Measurements from ENCODE around the gene YBX2. TPM values are rescaled to one million over a fixed set of nuclear protein-coding genes. Genes with fewer than 3 reads are reported as not detected.

YBX2 gene
- total and polyA plus RNA-seq, 8 donors: 0.43 to 72.4 (median 1.3) TPM; not detected in 1

DNA sequence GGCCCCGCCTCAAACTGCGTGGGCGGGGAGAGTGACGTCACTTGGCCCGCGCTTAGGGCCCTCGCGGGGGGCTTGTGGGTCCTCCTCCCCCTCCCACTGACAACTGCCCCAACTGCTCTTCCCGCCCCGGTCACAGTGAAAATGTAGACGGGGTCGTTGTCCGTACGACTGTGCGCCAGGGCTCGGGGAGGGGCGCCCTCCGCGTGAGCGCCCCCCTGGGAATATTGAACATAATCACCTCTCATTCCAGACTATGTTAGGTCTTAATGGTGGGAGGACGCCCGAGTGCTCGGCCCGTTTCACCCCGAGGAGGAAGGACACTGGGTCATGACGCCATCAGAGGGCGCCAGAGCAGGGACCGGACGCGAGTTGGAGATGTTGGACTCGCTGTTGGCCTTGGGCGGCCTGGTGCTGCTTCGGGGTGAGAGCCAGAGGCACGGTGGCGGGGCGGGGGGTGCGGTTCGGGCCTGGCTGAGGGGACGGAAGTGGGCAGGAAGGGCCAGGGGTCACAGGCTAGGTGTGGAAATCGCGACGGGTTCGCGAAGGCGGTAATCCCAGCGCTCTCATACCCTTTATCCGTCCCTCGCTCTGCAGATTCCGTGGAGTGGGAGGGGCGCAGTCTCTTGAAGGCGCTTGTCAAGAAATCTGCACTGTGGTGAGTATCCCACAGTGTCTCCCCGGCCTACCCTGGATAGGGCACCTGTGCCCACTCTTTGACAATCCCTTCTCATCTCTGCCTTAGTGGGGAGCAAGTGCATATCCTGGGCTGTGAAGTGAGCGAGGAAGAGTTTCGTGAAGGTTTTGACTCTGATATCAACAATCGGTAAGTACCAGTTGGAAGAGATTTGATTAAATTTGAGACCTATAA lies 42.0 kb downstream of the YBX2 start, which contains the start of gene ELP5:
ELP5 (plus strand) TSS at position 40 of the 868 bp plus-strand sequence; CDS start at position 376, 336 bp downstream.
- Histone ChIP-seq H3K27me3 (no peaks in the 10 kb centered on the region), H3K27ac (peak within 1 kb of the TSS; percentile 96 to 100 (median 99)), H3K9me3 (no peaks in the 10 kb centered on the region), H3K36me3 (peaks cover 18 to 42% (median 37%) of the 10 kb centered on the region in 4 donors), H3K4me3 (peak within 1 kb of the TSS; percentile 65 to 98 (median 95)), H3K4me1 (peaks cover 32 to 48% (median 41%) of the 10 kb centered on the region in 4 donors)
- peak; percentile 94 to 97 for DNase-seq
- intact Hi-C loops (cut with DNase I; ENCODE audit: low total_unique reads): no loop called here
- WGBS, 5 donors: 1 to 2% (median 1%) methylated on average over 39 to 55 of the region's 55 CpGs
- TF ChIP-seq EP300 (IDR thresholded peaks at IDR 0.05) (no peak), POLR2A (IDR thresholded peaks at IDR 0.05) (peak in 1 of 4 donors; percentile 33), POLR2AphosphoS5 (IDR thresholded peaks at IDR 0.05) (peak; percentile 70 to 89 (median 80))
- TF ChIP-seq, protein P1, sequence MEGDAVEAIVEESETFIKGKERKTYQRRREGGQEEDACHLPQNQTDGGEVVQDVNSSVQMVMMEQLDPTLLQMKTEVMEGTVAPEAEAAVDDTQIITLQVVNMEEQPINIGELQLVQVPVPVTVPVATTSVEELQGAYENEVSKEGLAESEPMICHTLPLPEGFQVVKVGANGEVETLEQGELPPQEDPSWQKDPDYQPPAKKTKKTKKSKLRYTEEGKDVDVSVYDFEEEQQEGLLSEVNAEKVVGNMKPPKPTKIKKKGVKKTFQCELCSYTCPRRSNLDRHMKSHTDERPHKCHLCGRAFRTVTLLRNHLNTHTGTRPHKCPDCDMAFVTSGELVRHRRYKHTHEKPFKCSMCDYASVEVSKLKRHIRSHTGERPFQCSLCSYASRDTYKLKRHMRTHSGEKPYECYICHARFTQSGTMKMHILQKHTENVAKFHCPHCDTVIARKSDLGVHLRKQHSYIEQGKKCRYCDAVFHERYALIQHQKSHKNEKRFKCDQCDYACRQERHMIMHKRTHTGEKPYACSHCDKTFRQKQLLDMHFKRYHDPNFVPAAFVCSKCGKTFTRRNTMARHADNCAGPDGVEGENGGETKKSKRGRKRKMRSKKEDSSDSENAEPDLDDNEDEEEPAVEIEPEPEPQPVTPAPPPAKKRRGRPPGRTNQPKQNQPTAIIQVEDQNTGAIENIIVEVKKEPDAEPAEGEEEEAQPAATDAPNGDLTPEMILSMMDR (IDR thresholded peaks at IDR 0.05): peak in 2 of 7 experiments; percentile 0 to 19

DNA sequence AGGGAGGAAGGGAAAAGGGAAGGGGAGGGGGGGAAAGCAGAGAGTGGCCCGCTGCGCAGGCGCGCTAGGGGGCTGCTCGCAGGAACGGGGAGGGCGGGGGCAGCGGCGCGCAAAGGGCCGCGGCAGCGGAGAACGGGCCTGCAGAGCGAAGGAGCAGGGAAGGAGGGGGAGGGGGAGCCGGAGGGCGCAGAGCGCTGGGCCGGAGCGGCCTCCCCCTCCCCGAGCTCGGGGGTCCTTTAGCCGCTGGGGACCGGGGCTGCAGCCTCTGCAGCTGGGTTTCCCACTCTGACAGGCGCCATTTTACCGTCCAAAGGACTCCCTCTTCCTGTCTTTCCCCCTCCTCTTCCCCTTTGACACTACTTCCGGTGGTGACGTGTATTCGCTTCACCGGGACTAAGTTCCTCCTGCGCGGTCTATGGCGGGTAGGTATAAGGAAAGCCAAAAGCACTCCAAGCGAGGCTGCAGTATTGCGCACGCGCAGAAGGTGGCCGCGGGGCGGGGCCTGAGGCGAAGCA lies 42.7 kb downstream of the YBX2 start, which contains the start of gene CTDNEP1:
CTDNEP1 (minus strand) TSS at position 74 of the 515 bp plus-strand sequence. CDS start 438 bp downstream, outside the sequence.
- peak; percentile 98 to 100 for DNase-seq
- TF ChIP-seq, protein P1 (IDR thresholded peaks at IDR 0.05): no peak
- TF ChIP-seq EP300 (IDR thresholded peaks at IDR 0.05) (no peak), POLR2AphosphoS5 (IDR thresholded peaks at IDR 0.05) (peak; percentile 61 to 86 (median 85)), POLR2A (IDR thresholded peaks at IDR 0.05) (no peak)
- H3K27me3 ChIP-seq: no peaks in the 10 kb centered on the region
- H3K27ac ChIP-seq: peak within 1 kb of the TSS; percentile 96 to 100 (median 99)
- peaks cover 32 to 52% (median 41%) of the 10 kb centered on the region in 4 donors for H3K4me1 ChIP-seq
- H3K4me3 ChIP-seq: peak within 1 kb of the TSS; percentile 65 to 98 (median 95)
- peaks cover 17 to 40% (median 35%) of the 10 kb centered on the region in 4 donors for H3K36me3 ChIP-seq
- intact Hi-C loops (cut with DNase I; ENCODE audit: low total_unique reads): no loop called here
- H3K9me3 ChIP-seq: no peaks in the 10 kb centered on the region
- WGBS, 5 donors: 0 to 1% (median 1%) methylated on average over 24 to 41 of the region's 41 CpGs

DNA sequence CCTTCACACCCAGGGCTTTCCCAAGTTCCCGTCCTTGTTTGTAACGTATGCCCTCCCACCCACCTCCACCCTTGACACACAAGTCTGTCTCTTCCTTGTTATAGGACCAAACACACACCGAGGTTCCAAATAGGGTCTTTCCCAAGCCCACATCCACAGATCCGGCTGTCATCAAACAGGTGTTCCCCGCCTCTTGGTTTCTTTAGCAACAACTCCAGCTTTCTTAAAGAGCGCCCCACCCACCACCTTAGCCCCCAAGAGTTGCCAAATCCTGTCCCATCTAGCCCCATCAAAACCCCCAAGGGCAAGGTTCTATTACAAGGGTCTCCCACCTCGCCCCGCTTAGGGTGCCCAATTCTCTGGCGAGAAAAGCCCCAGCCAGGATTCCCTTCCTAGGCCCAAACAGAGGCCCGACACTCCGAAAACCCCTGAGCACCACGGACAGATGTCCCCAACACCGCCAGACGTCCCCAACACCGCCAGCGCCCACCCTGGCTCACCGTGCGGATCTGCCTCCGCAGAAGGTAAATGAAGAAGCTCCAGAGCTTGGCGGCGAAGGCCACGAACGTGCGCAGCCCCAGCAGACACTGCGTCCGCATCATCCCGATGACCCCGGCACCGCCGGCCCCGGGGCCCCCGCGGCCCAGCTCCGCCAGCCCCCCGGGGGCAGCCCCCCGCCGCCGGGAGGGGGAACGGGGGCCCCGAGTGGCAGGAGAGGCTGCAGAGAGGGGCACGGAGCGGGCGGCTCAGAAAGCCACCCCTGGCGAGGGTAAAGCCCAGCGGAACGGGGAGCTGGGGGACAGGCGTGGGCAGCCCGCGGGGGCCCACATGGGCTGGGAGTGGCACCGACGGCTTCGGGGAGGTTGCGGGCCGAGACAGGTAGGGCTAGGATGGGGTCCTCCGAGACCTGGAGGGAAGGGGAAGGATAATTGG lies 43.5 kb downstream of the YBX2 start:
- no peaks in the 10 kb centered on the region for H3K27me3 ChIP-seq
- peak in 1 of 2 donors; percentile 66 for DNase-seq
- intact Hi-C loops (cut with DNase I; ENCODE audit: low total_unique reads): no loop called here
- TF ChIP-seq POLR2AphosphoS5 (IDR thresholded peaks at IDR 0.05) (no peak), EP300 (IDR thresholded peaks at IDR 0.05) (no peak), POLR2A (IDR thresholded peaks at IDR 0.05) (no peak)
- TF ChIP-seq, protein P1 (IDR thresholded peaks at IDR 0.05): no peak
- peaks cover 21 to 40% (median 35%) of the 10 kb centered on the region in 4 donors for H3K36me3 ChIP-seq
- WGBS, 5 donors: 0 to 1% (median 0%) methylated on average over 28 to 54 of the region's 55 CpGs
- no peaks in the 10 kb centered on the region for H3K9me3 ChIP-seq
- H3K4me3 ChIP-seq: peak overlapping the region; percentile 65 to 98 (median 95)
- peaks cover 32 to 52% (median 41%) of the 10 kb centered on the region in 4 donors for H3K4me1 ChIP-seq
- peak overlapping the region; percentile 96 to 100 (median 99) for H3K27ac ChIP-seq
